Prostate gland (tissue), 2 donors: ENCODE measurements around the gene PSMA6. TPM values are rescaled to one million over a fixed set of nuclear protein-coding genes. Genes with fewer than 3 reads are reported as not detected.

ENCODE experiments used
- DNase-seq: peaks from one replicate; pipeline ENCODE4 v3.0.0-alpha.2; 2019; ENCODE audit warnings: low spot score
- H3K27ac ChIP-seq, 2 donors: fragments of 200-600 bp; sonication (generic); 2 replicates each; pipeline ENCODE4 v1.5.1; 2017 to 2019
- H3K27me3 ChIP-seq: fragments of 200-600 bp; sonication (generic); replicated peaks from 2 replicates; pipeline ENCODE4 v1.5.1; 2019; ENCODE audit not compliant: insufficient read depth
- H3K36me3 ChIP-seq, 2 donors: fragments of 200-600 bp; sonication (generic); 1 replicate in 1 of 2; 2 replicates in 1 of 2; pipeline versions ENCODE4 v1.5.1 to v1.8.1; 2017 to 2019
- H3K4me1 ChIP-seq: fragments of 200-600 bp; sonication (generic); replicated peaks from 2 replicates; pipeline ENCODE4 v1.5.1; 2019
- H3K4me3 ChIP-seq, 2 donors: fragments of 200-600 bp; sonication (generic); 2 replicates each; pipeline ENCODE4 v1.5.1; 2017 to 2019
- H3K9me3 ChIP-seq: fragments of 200-600 bp; sonication (generic); 2 replicates; pipeline ENCODE4 v1.5.1; 2017
- POLR2A ChIP-seq: fragments of 450-650 bp; IDR thresholded peaks from one replicate; pipeline ENCODE4 v1.6.1; 2016; ENCODE audit warnings: antibody characterized with exemption, mild to moderate bottlenecking
- POLR2AphosphoS5 ChIP-seq: sonication (generic); formaldehyde crosslinking; IDR thresholded peaks from one replicate; pipeline ENCODE4 v1.6.1; 2017; ENCODE audit warnings: antibody characterized with exemption
- WGBS: methylation state at CpG from one replicate; pipeline ENCODE4 v1.1.5; 2018; 5-methylcytosine and 5-hydroxymethylcytosine counted together
- intact Hi-C: fragments of 100-400 bp; cut with DNase I; formaldehyde crosslinking; loops from one replicate; pipeline ENCODE4 v1.14.2; 2022
- total RNA-seq, 2 donors: library from RNA; depleted of rRNA; stranded (reverse); fragments of >200 nt; gene quantifications; one replicate each; pipeline ENCODE4 v1.1.0, GENCODE V29; 2016
- TF ChIP-seq, protein P1 (sequence below), 4 experiments: fragments of 200-600 bp in 2 of 4; fragments of 450-650 bp in 2 of 4; sonication (generic) in 2 of 4; IDR thresholded peaks; 1 replicate in 3 of 4; 2 replicates in 1 of 4; pipeline ENCODE4 v1.5.1; 2016 to 2019; ENCODE audit warnings: antibody characterized with exemption in 4 of 4, mild to moderate bottlenecking in 2 of 4, moderate library complexity in 2 of 4

Gene PSMA6
- total RNA-seq, 2 donors from 2014 or later, result 84.1 to 181 TPM

DNA sequence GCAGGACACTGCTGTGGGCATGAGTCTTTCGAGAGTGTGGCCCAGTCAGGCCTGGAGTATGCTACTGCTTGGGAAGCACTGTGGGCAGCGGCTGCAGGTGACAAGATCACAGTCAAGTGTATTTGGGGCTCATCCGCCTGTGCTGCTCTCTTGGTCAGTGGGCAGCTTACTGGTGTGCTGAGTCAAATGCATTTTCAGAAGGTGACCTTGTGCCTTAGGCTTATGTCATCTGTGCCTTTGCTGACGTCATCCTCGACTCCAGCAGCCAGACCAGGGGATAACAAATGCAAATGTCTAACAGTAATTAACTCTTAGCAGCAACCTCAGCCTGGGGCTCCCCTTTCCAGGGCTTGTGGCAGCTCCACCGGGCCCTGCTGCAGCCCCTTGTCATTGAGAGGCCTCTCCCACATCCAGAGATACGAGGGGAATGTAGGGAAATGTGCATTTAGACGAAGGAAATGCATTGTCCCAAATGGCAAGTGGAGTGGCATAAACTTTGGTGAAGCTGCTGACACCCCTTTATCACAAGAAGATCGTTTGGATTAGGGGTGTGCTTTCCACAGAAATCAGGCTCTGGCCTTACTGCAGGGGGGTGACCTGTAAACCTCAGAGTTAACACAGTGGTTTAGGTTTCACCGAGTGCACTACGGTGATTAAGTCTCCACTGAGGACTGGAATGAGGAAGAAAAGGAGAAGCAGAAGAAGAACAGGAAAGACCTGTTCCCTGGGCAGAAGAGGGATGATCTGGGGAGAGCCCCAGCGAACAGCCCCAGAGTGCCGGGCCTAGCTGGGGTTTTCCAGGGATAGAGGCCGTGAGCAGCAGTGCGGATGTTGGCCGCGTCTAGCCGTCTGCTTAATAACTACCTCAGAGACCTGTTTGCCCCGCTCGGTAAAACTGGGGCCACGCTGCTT, 39.7 kb downstream of the PSMA6 start:
- no peaks in the 10 kb centered on the region for H3K9me3 ChIP-seq
- 36% methylated on average over 21 of the region's 21 CpGs for WGBS
- H3K36me3 ChIP-seq, result no peaks in the 10 kb centered on the region
- H3K4me3 ChIP-seq, result no peak overlapping the region
- intact Hi-C loops, result no loop called here
- no peaks in the 10 kb centered on the region for H3K27me3 ChIP-seq
- TF ChIP-seq POLR2AphosphoS5 (peak; percentile 96), POLR2A (peak; percentile 45)
- TF ChIP-seq, protein P1, sequence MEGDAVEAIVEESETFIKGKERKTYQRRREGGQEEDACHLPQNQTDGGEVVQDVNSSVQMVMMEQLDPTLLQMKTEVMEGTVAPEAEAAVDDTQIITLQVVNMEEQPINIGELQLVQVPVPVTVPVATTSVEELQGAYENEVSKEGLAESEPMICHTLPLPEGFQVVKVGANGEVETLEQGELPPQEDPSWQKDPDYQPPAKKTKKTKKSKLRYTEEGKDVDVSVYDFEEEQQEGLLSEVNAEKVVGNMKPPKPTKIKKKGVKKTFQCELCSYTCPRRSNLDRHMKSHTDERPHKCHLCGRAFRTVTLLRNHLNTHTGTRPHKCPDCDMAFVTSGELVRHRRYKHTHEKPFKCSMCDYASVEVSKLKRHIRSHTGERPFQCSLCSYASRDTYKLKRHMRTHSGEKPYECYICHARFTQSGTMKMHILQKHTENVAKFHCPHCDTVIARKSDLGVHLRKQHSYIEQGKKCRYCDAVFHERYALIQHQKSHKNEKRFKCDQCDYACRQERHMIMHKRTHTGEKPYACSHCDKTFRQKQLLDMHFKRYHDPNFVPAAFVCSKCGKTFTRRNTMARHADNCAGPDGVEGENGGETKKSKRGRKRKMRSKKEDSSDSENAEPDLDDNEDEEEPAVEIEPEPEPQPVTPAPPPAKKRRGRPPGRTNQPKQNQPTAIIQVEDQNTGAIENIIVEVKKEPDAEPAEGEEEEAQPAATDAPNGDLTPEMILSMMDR (IDR thresholded peaks at IDR 0.05), result peak in 1 of 4 experiments; percentile 8
- peaks cover 19% of the 10 kb centered on the region for H3K4me1 ChIP-seq
- peak overlapping the region; percentile 77 to 82 for H3K27ac ChIP-seq
- peak; percentile 93 for DNase-seq

DNA sequence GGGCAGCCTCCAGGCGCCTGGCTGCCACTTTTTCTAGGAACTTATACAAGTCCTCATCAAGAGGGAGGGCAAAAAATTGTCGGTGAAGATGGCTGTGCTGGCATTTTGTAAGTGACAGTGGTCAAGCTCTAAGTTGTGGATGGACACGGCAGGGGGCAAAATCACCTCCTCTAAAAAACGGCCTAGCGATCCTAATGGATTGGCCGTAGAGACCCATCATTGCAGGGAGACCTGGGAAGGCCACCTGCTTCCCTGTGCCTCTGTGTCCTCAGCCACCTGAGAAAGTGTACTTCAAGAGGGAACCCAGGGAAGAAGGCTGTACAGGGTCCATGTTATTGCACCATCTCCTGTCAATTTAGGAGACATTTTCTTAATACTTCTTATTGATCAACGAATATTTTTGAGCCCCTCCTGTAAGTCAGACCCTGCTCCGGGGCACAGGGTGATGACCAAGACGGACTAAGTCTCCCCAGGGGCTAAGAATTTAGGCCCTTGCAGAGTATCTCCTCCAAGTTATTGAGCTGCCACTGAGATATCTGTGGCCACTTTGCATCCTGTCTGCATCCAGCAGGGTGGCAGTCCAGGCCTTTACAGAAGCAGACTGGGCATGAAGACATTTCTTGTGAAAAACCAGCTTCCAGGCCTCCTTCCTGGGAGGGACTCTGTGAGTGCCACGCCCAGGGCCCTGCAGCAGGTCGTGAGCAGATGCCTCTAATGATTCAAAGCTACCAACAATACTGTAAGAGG, 40.5 kb downstream of the PSMA6 start:
- Histone ChIP-seq H3K36me3 (no peaks in the 10 kb centered on the region), H3K27me3 (no peaks in the 10 kb centered on the region), H3K4me3 (no peak overlapping the region), H3K4me1 (peaks cover 23% of the 10 kb centered on the region), H3K27ac (peak overlapping the region; percentile 77 to 82), H3K9me3 (no peaks in the 10 kb centered on the region)
- 64% methylated on average over 11 of the region's 11 CpGs for WGBS
- intact Hi-C loops, result no loop called here
- DNase-seq, result no peak
- TF ChIP-seq POLR2A (no peak), POLR2AphosphoS5 (no peak)
- TF ChIP-seq, protein P1 (IDR thresholded peaks at IDR 0.05), result no peak

DNA sequence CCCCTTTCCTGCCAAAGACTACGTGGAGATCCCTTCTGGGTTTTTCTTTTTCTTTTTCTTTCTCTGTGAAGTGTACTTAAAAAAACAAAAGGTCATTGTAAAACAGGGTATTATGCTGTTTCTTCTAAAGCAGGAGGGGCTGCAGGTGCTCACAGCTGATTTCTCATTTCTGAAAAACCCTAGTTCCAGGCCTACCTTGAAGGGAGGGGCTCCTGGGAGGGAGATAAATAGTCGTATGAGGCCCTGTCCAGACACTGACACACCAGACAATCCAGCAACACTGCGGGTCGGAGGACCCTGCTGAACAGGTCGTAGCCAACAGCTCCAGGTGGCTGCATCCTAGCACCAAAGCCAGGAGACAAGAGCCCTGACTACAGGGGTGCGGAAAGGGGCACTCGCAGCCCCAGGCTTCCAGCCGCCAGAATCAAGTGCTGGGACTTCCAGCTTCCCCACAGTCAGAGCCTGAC, 41.1 kb downstream of the PSMA6 start:
- 54% methylated on average over 8 of the region's 8 CpGs for WGBS
- Histone ChIP-seq H3K36me3 (no peaks in the 10 kb centered on the region), H3K27me3 (no peaks in the 10 kb centered on the region), H3K4me3 (no peak overlapping the region), H3K9me3 (no peaks in the 10 kb centered on the region), H3K27ac (peak overlapping the region; percentile 77 to 82), H3K4me1 (peaks cover 23% of the 10 kb centered on the region)
- TF ChIP-seq, protein P1 (IDR thresholded peaks at IDR 0.05), result no peak
- TF ChIP-seq POLR2AphosphoS5 (no peak), POLR2A (no peak)
- no peak for DNase-seq
- intact Hi-C loops, result no loop called here

DNA sequence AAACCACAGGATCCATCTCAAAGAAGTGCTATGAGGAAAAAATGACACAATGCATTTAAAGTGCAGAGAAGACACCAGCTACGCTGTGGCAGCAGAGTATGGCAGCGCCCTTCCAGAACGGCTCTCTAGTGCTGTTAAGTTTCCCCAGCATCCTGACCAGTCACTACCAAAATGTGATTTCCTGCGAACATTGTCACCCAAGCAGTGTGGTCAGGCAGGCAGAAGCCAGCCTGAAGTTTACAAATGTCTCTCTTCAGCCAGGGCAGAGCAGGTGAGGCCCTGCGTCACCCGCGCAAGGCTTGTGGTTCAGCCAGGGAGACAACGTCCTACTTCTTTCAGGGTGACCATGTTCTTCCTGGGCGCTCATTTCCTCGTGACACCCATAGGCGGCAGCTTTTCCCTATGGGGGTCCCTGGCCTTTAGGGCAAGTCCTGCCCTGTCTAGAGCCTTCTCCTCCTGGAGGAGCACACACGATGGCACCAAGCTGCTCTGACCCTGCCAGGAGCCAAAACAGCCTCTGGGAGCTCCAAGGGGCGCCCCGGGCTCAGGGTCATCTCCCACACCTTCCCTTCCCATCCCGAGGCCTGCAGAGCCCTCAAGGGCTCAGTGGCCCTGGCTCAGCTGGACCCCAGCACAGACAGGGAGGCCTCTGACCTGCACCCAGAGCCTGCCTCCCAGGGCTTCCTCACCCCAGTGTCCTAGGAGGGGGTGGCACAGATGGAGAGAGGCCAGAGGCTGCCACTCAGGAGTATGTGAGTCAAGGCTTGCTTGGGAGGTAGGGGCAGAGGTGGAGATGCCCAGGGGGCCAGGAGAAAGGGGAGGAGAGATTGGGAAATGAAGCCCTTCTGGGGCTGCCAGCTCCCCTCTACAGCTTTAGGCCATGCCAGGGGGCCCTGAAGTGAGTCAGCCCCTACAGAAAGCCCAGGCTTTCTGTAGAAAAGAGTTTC, 41.9 kb downstream of the PSMA6 start:
- TF ChIP-seq, protein P1 (IDR thresholded peaks at IDR 0.05), result no peak
- TF ChIP-seq POLR2A (no peak), POLR2AphosphoS5 (no peak)
- DNase-seq, result no peak
- Histone ChIP-seq H3K4me1 (peaks cover 23% of the 10 kb centered on the region), H3K36me3 (no peaks in the 10 kb centered on the region), H3K27ac (peak overlapping the region; percentile 77 to 82), H3K27me3 (no peaks in the 10 kb centered on the region), H3K9me3 (no peaks in the 10 kb centered on the region), H3K4me3 (no peak overlapping the region)
- intact Hi-C loops, result no loop called here
- WGBS, result 82% methylated on average over 15 of the region's 15 CpGs
